ENCODE measurements around the gene SYPL1.

The SYPL1 gene

GRCh38 chr7:106110885-106111654, 1.0 kb downstream of the SYPL1 start:
- in situ Hi-C loops (cut with HindIII; ENCODE audit: low pct_ligation_motif_present, low sequenced_read_pairs), result no loop called here
- TF ChIP-seq CTCF (IDR thresholded peaks at IDR 0.05; ENCODE audit: low read depth, low read length, missing control alignments), result no peak
- peak overlapping the region; percentile 87 for H3K27ac ChIP-seq
- peak; percentile 16 for DNase-seq
- H3K27me3 ChIP-seq (replicated peaks), result no peaks in the 10 kb centered on the region
- peak overlapping the region; percentile 75 for H3K4me3 ChIP-seq (ENCODE audit: low read depth, low read length)
- H3K36me3 ChIP-seq (replicated peaks), result no peaks in the 10 kb centered on the region

- TF ChIP-seq CTCF (IDR thresholded peaks at IDR 0.05; ENCODE audit: low read depth, low read length, missing control alignments), result no peak
- in situ Hi-C loops (cut with HindIII; ENCODE audit: low pct_ligation_motif_present, low sequenced_read_pairs), result no loop called here
Measured at GRCh38 chr7:106110238-106110560, 1.9 kb downstream of the SYPL1 start.

GRCh38 chr7:106109521-106110237, 2.4 kb downstream of the SYPL1 start:
- no peak overlapping the region for H3K27ac ChIP-seq

More at GRCh38 chr7:106110238-106110560, 1.9 kb downstream of the SYPL1 start:
- Histone ChIP-seq H3K27ac (no peak overlapping the region), H3K4me3 (ENCODE audit: low read depth, low read length) (no peak overlapping the region), H3K36me3 (replicated peaks) (no peaks in the 10 kb centered on the region), H3K27me3 (replicated peaks) (no peaks in the 10 kb centered on the region)
- no peak for DNase-seq

GRCh38 chr7:106108991-106109390, 3.1 kb downstream of the SYPL1 start:
- in situ Hi-C loops (cut with HindIII; ENCODE audit: low pct_ligation_motif_present, low sequenced_read_pairs), result no loop called here
- no peak for DNase-seq
- Histone ChIP-seq H3K27me3 (replicated peaks) (no peaks in the 10 kb centered on the region), H3K27ac (no peak overlapping the region), H3K36me3 (replicated peaks) (no peaks in the 10 kb centered on the region), H3K4me3 (ENCODE audit: low read depth, low read length) (no peak overlapping the region)
- TF ChIP-seq CTCF (IDR thresholded peaks at IDR 0.05; ENCODE audit: low read depth, low read length, missing control alignments), result no peak

More at GRCh38 chr7:106109521-106110237, 2.4 kb downstream of the SYPL1 start:
- Histone ChIP-seq H3K36me3 (replicated peaks) (no peaks in the 10 kb centered on the region), H3K27me3 (replicated peaks) (no peaks in the 10 kb centered on the region), H3K4me3 (ENCODE audit: low read depth, low read length) (no peak overlapping the region)
- no peak for DNase-seq
- TF ChIP-seq CTCF (IDR thresholded peaks at IDR 0.05; ENCODE audit: low read depth, low read length, missing control alignments), result no peak
- in situ Hi-C loops (cut with HindIII; ENCODE audit: low pct_ligation_motif_present, low sequenced_read_pairs), result no loop called here

DNA sequence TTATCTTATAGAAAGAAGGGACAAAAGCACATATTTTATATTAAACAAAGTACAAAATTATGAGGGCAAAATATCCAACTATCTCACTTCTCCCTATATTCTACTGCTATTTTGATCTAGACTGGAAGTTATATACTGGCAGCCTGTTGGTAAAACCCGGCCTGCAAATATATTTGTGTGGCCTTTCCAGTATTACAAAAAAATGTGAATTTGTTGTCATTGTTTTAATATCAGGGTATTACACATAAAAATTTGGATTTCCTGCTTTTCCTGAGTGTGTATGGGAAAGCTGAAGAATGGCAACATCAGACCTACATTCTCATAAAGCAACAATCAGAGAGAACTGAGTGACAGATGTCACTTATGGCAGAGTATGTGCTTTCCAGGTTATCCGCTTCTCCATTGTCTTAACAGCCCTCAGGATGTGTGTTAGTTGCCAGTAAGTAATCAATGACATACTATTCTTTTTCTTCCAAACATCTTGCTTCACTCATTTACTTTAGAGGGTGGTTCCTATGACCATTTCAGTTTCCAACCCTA, 7.3 kb downstream of the SYPL1 start:
- Histone ChIP-seq H3K27ac (no peak overlapping the region), H3K27me3 (replicated peaks) (no peaks in the 10 kb centered on the region), H3K36me3 (replicated peaks) (no peaks in the 10 kb centered on the region), H3K4me3 (ENCODE audit: low read depth, low read length) (no peak overlapping the region)
- no peak for DNase-seq
- in situ Hi-C loops (cut with HindIII; ENCODE audit: low pct_ligation_motif_present, low sequenced_read_pairs), result no loop called here
- TF ChIP-seq CTCF (IDR thresholded peaks at IDR 0.05; ENCODE audit: low read depth, low read length, missing control alignments), result no peak

Measured in brain microvascular endothelial cell (primary cell).